HG03108 (cell line): ENCODE data around the gene GIPR.
"Not testable (repeated sequence)": the region's sequence is repeated elsewhere in the genome, so short reads cannot be mapped to it uniquely, and the experiment has no call there.

ENCODE experiments used
- ATAC-seq: cut with Tn5 transposase; IDR thresholded peaks from one replicate; pipeline ENCODE4 v1.9.1; 2021; ENCODE audit warnings: moderate library complexity; ENCODE audit not compliant: unreplicated experiment

Gene GIPR

GRCh38 chr19:45691516-45692186, 23.6 kb downstream of the GIPR start, which contains the start of gene SNRPD2:
Gene SNRPD2, minus strand, starts transcription at chr19:45691953. Its CDS starts 65 bp downstream, at chr19:45691888.
- ATAC-seq, result peak; percentile 43

GRCh38 chr19:45692187-45693105, 24.4 kb downstream of the GIPR start, which contains the start of gene QPCTL:
Gene QPCTL, plus strand, starts transcription at chr19:45692666. Its CDS starts 38 bp downstream, at chr19:45692704.
- ATAC-seq, result peak; percentile 82

- ATAC-seq, result no peak
These were observed 25.2 kb downstream of the GIPR start for GRCh38 chr19:45693106-45693788.

- no peak for ATAC-seq
These were observed 33.7 kb downstream of the GIPR start for GRCh38 chr19:45701676-45702075.

GRCh38 chr19:45705115-45705514, 37.1 kb downstream of the GIPR start:
- no peak for ATAC-seq

- no peak for ATAC-seq
These were observed 37.8 kb downstream of the GIPR start for GRCh38 chr19:45705710-45706415.

GRCh38 chr19:45710356-45711130, 42.5 kb downstream of the GIPR start:
- ATAC-seq, result no peak

- ATAC-seq, result no peak
These were observed 44.1 kb downstream of the GIPR start for GRCh38 chr19:45711851-45712698.

GRCh38 chr19:45712699-45713067, 44.7 kb downstream of the GIPR start:
- no peak for ATAC-seq

GRCh38 chr19:45713141-45713540, 45.1 kb downstream of the GIPR start:
- no peak for ATAC-seq

- ATAC-seq, result no peak
These were observed 47.1 kb downstream of the GIPR start for GRCh38 chr19:45715139-45715538.

GRCh38 chr19:45716359-45717130, 48.5 kb downstream of the GIPR start:
- ATAC-seq, result no peak

GRCh38 chr19:45717131-45717982, 49.3 kb downstream of the GIPR start:
- peak; percentile 96 for ATAC-seq

- no peak for ATAC-seq
These were observed 50.1 kb downstream of the GIPR start for GRCh38 chr19:45717983-45718650.

GRCh38 chr19:45720065-45720464, 52.0 kb downstream of the GIPR start:
- not testable (repeated sequence) for ATAC-seq

GRCh38 chr19:45728683-45729082, 60.7 kb downstream of the GIPR start:
- not testable (repeated sequence) for ATAC-seq

- ATAC-seq, result no peak
These were observed 61.8 kb downstream of the GIPR start for GRCh38 chr19:45729800-45730290.
